ENCODE results near the gene CRK.

CRK gene

DNA sequence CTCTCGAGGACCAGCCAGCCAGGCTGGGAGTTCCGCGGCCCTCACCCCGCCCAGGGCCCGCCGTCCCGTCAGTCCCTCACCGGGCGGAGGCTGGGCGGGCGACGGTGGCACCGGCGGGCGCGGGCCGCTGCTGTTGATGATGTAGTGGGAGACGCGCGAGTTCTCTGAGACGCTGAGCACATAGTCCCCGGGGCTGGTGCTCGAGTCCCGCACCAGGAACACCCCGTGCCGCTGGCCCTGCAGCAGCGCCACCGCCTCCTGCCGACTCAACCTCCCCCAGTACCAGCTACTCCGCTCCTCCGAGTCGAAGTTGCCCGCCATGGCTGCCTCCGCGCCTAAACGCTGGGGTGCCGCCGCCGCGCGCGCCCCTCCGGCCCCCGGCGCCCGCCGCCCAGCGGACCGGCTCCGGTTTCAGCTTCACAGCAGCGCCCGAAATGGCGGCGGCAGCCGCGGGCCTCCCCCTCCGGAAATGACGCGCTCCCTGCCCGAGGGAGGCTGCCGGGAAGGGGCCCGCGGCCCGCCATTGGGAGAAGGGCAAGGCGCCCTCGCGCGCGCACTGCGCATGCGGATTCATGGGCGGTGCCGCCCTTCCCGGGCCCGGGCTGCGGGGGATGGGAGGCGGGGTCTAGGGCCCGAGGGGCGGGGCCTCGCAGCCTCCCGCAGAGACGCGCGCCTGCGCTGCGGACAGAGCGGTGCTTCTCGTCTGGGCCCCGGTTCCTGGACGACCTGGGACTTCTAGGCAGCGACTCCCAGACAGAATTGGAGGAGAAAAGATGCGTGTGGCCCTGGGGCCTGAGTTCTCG lies at the start of gene CRK:
Gene CRK, minus strand, starts transcription at position 436 of the 803 bp plus-strand sequence. Its CDS starts 115 bp downstream, at position 321.
- in situ Hi-C loops (cut with MboI; ENCODE audit: low pct_unique_long_range_greater_than_20kb, low sequenced_read_pairs) = no loop called here
- DNase-seq = peak; percentile 92

- in situ Hi-C loops (cut with MboI; ENCODE audit: low pct_unique_long_range_greater_than_20kb, low sequenced_read_pairs) = no loop called here
- no peak for DNase-seq
Observed at GRCh38 chr17:1505586-1505985, 49.6 kb upstream of the CRK start.

- DNase-seq = no peak
- in situ Hi-C loops (cut with MboI; ENCODE audit: low pct_unique_long_range_greater_than_20kb, low sequenced_read_pairs) = no loop called here
Observed at GRCh38 chr17:1504866-1505265, 48.8 kb upstream of the CRK start.

GRCh38 chr17:1503699-1504098 lies 47.7 kb upstream of the CRK start:
- no peak for DNase-seq
- in situ Hi-C loops (cut with MboI; ENCODE audit: low pct_unique_long_range_greater_than_20kb, low sequenced_read_pairs) = no loop called here

DNA sequence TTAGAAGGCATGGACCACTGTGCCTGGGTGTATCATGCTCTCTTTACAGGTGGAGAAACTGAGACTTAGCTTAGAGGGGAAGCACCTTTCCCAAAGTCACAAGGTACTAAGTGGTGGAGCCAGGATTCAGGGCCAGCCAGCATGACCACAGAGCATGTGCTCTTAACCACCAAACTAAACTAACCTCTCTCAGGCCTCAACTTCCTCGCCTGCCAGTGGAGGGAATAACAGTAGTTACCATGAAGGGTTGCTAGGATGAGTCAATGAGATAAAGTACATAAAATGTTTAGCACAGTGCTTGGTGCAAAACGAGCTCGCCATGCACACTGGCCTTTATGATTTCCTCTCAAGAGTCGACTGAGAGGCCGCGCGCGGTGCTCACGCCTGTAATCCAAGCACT lies 42.8 kb upstream of the CRK start:
- in situ Hi-C loops (cut with MboI; ENCODE audit: low pct_unique_long_range_greater_than_20kb, low sequenced_read_pairs) = no loop called here
- DNase-seq = peak; percentile 55

DNA sequence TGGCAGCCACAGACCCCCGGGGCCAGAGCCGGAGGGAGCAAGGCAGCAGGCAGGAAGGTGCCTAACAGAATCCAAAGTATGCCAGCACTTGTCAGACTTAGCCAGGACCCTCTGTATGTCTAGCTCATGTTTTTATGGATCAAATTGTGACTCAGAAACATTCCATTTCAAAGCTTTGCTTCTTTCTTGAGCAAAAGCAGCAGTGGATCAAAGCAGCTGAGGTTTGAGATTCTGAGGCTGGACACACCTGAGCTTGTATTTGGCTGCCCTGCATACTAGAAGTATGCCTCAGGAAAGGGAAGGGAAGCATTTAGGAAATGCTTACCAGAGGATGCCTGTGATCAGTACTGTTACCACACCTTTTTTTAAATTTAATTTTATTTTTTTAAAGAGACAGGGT lies 42.2 kb upstream of the CRK start:
- no peak for DNase-seq
- in situ Hi-C loops (cut with MboI; ENCODE audit: low pct_unique_long_range_greater_than_20kb, low sequenced_read_pairs) = no loop called here

DNA sequence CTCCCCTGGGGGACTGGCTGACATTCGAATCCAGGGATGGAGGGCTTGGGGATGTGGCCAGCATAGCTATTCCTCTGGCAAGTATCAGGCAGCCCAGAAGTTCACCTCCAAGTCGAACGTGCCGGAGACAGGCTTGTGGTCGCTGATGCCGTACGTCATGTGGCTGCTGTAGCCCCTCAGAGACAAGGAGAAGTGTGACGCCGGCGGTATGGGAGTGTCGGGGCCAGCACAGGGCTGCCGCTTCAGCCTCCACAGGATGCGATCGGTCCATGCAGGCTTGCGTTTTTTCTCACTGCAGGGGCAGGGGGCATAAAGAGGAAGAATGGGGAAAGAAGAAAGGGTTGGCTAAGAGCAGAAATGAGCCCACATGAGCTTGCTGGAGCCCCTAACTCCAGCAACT lies 41.8 kb upstream of the CRK start:
- in situ Hi-C loops (cut with MboI; ENCODE audit: low pct_unique_long_range_greater_than_20kb, low sequenced_read_pairs) = no loop called here
- no peak for DNase-seq

GRCh38 chr17:1496869-1497268 lies 40.8 kb upstream of the CRK start:
- no peak for DNase-seq
- in situ Hi-C loops (cut with MboI; ENCODE audit: low pct_unique_long_range_greater_than_20kb, low sequenced_read_pairs) = no loop called here

- in situ Hi-C loops (cut with MboI; ENCODE audit: low pct_unique_long_range_greater_than_20kb, low sequenced_read_pairs) = no loop called here
- no peak for DNase-seq
Observed at GRCh38 chr17:1495265-1495989, 39.4 kb upstream of the CRK start.

GRCh38 chr17:1494736-1495253 lies 38.8 kb upstream of the CRK start:
- in situ Hi-C loops (cut with MboI; ENCODE audit: low pct_unique_long_range_greater_than_20kb, low sequenced_read_pairs) = no loop called here
- no peak for DNase-seq

DNA sequence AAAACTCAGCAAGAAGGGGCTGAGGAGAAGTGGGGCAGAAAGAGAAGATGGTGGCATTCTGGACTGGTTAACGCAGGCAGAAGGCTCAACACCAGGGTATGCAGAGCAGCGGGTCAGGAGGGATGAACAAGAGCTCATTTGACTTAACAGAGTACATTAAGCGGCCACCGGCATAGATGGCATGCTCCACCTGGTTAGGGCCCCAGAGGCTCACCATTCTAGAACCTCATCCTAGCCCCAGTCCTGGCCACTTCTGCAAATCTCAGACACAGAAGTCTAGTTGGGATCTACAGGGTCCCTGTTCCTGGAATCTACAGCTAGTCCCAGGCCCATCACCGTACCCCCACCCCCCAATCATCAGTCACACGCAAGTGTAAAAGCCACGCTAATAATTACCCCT lies 38.2 kb upstream of the CRK start:
- DNase-seq = no peak
- in situ Hi-C loops (cut with MboI; ENCODE audit: low pct_unique_long_range_greater_than_20kb, low sequenced_read_pairs) = no loop called here

GRCh38 chr17:1493291-1493980 lies 37.4 kb upstream of the CRK start:
- in situ Hi-C loops (cut with MboI; ENCODE audit: low pct_unique_long_range_greater_than_20kb, low sequenced_read_pairs) = no loop called here
- DNase-seq = no peak

DNA sequence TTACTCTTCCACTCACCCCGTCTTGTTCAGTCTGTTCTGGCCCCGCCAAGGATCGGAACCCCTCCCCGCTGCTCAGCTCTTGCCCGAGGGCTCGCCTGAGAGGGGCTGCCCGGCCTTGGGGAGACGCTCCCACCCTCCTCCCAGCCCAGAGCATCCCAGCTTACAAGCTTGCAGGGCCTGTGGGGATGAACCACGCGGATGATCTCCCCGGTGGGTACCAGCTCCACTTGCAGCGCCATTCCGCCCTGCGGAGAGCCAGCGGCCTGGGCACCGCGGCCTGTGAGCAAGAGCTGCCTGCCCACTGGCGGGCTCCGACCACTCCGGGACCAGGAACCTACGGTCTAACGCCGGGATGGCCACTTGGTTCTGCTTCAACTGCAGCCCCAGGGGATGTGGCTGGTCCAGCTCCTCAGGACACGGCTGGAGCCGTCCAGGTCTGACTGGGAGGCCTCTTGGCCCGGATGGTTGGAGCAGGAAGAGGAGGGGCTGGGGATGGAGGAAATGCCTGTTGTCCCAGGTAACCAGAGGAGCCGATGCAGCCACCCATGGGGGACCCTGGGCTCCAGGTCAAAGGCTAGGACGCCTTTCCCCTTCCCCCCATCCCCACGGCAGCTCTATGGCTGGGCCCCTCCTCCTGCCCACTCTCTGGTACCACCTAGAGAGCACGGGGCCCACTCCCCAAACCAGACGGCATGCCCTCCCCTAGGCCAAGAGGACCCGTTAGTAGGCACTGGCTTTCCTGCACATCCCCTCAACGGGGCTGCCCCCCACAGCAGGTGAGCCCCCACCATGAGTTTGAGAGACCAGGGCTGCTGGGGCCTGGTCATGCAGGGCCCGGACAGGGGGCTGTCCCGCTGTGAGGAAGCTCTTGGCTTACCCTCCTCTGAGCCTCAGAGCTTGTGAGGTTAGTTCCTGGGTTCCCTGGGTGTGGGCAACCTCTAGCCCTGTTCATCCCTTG lies 36.5 kb upstream of the CRK start, which contains the start of gene MYO1C:
Gene MYO1C, minus strand, starts transcription at position 438 of the 958 bp plus-strand sequence. Its CDS starts 199 bp downstream, at position 239.
- no peak for DNase-seq
- in situ Hi-C loops (cut with MboI; ENCODE audit: low pct_unique_long_range_greater_than_20kb, low sequenced_read_pairs) = no loop called here

DNA sequence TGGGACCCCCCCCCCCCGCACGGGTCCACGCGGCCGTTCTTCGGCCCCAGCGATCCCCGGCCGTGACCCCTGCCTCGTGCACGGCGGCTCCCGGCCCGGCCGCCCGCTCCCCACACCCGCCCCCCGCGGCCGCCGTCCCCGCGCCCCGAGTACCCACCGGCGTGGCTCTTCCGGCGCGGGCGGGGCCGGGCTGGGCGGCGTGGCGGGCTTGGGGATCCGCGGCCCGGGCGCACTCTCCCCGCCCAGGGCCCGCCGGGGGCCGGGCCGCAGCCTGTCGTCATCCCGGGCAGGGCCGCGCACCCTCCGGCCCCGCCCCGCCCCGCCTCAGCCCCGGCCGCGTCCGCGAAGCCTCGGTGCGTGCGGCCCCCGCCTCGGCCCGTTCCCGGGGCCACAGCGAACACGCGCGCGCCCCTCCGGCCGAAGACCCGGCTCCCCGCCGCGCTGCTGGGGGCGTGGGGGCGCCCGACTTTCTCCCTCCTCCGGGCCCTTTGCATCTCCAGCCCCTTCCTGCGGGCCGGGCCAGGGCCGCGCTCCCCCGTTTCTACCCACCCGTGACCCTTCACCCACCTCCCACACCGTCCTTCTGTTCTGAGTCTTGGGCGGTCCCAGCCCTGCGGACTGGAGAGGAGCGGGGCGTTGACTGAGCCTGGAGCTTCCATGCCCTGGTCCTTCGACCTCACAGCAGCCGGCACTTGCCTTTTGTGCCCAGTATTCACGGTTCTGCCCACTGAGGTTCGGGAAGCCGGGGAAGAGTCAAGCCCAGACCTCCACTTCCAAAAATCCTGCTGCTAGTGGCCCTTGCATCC lies 35.6 kb upstream of the CRK start:
- in situ Hi-C loops (cut with MboI; ENCODE audit: low pct_unique_long_range_greater_than_20kb, low sequenced_read_pairs) = no loop called here

GRCh38 chr17:1490643-1491442 lies 34.8 kb upstream of the CRK start:
- in situ Hi-C loops (cut with MboI; ENCODE audit: low pct_unique_long_range_greater_than_20kb, low sequenced_read_pairs) = no loop called here
- DNase-seq = peak; percentile 71

More for the DNA sequence above, 35.6 kb upstream of the CRK start:
- no peak for DNase-seq

DNA sequence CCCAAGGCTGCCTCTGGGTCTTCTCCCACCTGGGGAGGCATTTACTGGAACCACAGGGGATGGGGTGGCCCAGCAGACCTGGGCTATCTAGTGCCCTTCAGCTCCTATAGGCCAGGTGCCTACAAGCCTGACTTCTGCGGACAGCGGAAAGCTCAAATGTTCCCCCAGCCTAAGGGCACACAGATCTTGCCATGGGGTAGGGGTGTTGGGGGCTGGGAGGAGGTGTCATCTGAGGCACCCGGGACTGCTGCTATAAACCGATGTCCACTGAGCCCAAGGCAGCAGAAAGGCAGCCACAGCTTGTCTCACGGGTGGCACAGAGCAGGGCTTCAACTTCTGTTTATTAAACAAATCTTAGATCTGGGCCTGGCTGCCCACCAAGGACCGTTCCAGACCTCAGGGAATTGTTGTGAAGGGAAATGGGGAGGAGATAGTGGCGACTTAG lies 32.8 kb upstream of the CRK start:
- in situ Hi-C loops (cut with MboI; ENCODE audit: low pct_unique_long_range_greater_than_20kb, low sequenced_read_pairs) = no loop called here
- DNase-seq = no peak
